GM19035 (cell line): ENCODE measurements around the gene SSBP2.

Experiments
- ATAC-seq: cut with Tn5 transposase; IDR thresholded peaks from one replicate; pipeline ENCODE4 v1.9.1; 2021; ENCODE audit not compliant: unreplicated experiment

Gene SSBP2

GRCh38 chr5:81401266-81401665 is 349.6 kb downstream of the SSBP2 start:
- ATAC-seq, result no peak

- ATAC-seq, result no peak
These were observed 350.5 kb downstream of the SSBP2 start for GRCh38 chr5:81400375-81400774.

- no peak for ATAC-seq
These were observed 352.2 kb downstream of the SSBP2 start for GRCh38 chr5:81398741-81399140.

- ATAC-seq, result no peak
These were observed 353.7 kb downstream of the SSBP2 start for GRCh38 chr5:81397176-81397575.

GRCh38 chr5:81395262-81395661 is 355.6 kb downstream of the SSBP2 start:
- no peak for ATAC-seq

GRCh38 chr5:81393783-81394718 is 356.8 kb downstream of the SSBP2 start, which contains the start of gene ACOT12:
Gene ACOT12 (minus strand): TSS chr5:81394134. CDS start chr5:81394114, 20 bp downstream.
- no peak for ATAC-seq

- no peak for ATAC-seq
These were observed 357.5 kb downstream of the SSBP2 start for GRCh38 chr5:81393430-81393782.

- ATAC-seq, result no peak
These were observed 361.9 kb downstream of the SSBP2 start for GRCh38 chr5:81389025-81389424.

GRCh38 chr5:81388169-81388568 is 362.7 kb downstream of the SSBP2 start:
- no peak for ATAC-seq

- ATAC-seq, result no peak
These were observed 367.0 kb downstream of the SSBP2 start for GRCh38 chr5:81383867-81384266.

- ATAC-seq, result no peak
These were observed 379.5 kb downstream of the SSBP2 start for GRCh38 chr5:81371354-81371876.

GRCh38 chr5:81370912-81371311 is 380.0 kb downstream of the SSBP2 start:
- no peak for ATAC-seq

GRCh38 chr5:81365541-81365940 is 385.4 kb downstream of the SSBP2 start:
- no peak for ATAC-seq

GRCh38 chr5:81363093-81363871 is 387.6 kb downstream of the SSBP2 start:
- ATAC-seq, result no peak
